CD14-positive monocyte (primary cell): Measurements from ENCODE around the gene NODAL. TPM values are rescaled to one million over a fixed set of nuclear protein-coding genes. Genes with fewer than 3 reads are reported as not detected.

Experiments
- DNase-seq, 3 donors: peaks; one replicate each; pipeline ENCODE4 v3.0.0-alpha.2; 2011 to 2022
- H2AFZ ChIP-seq: 2 replicates; pipeline ENCODE4 v1.6.0; 2012; ENCODE audit warnings: mild to moderate bottlenecking, low read depth, low read length, inconsistent platforms; ENCODE audit not compliant: insufficient read depth, poor library complexity, severe bottlenecking
- H3K27ac ChIP-seq, 2 donors: 1 replicate in 1 of 2; 2 replicates in 1 of 2; pipeline ENCODE4 v1.5.1; 2012 to 2013; ENCODE audit warnings: low read length in 2 of 2, control low read depth in 1 of 2, inconsistent platforms in 1 of 2, low read depth in 1 of 2, mild to moderate bottlenecking in 1 of 2
- H3K27me3 ChIP-seq, 2 donors: one replicate each; pipeline versions ENCODE4 v1.6.0 to v1.6.1; 2011 to 2013; ENCODE audit warnings: low read length in 2 of 2; ENCODE audit not compliant: control insufficient read depth in 2 of 2, insufficient read depth in 2 of 2
- H3K36me3 ChIP-seq, 2 donors: replicated peaks in 1 of 2; 1 replicate in 1 of 2; 2 replicates in 1 of 2; pipeline versions ENCODE4 v1.5.1 to v1.6.1; 2012 to 2013; ENCODE audit warnings: low read length in 2 of 2, control low read depth in 1 of 2, inconsistent platforms in 1 of 2, mild to moderate bottlenecking in 1 of 2; ENCODE audit not compliant: insufficient read depth in 2 of 2, control insufficient read depth in 1 of 2
- H3K4me1 ChIP-seq, 2 donors: 1 replicate in 1 of 2; 2 replicates in 1 of 2; pipeline versions ENCODE4 v1.5.1 to v1.6.1; 2012 to 2013; ENCODE audit warnings: low read length in 2 of 2, control low read depth in 1 of 2, inconsistent platforms in 1 of 2, mild to moderate bottlenecking in 1 of 2, moderate library complexity in 1 of 2; ENCODE audit not compliant: insufficient read depth in 2 of 2, control insufficient read depth in 1 of 2
- H3K4me2 ChIP-seq: replicated peaks from 2 replicates; pipeline ENCODE3; 2012; ENCODE audit warnings: low read length, moderate library complexity, mild to moderate bottlenecking; ENCODE audit not compliant: poor library complexity, severe bottlenecking; ENCODE audit errors: extremely low read depth
- H3K4me3 ChIP-seq, 3 experiments: fragments of 200-600 bp in 1 of 3; sonication (generic) in 1 of 3; replicated peaks in 1 of 3; 1 replicate in 2 of 3; 2 replicates in 1 of 3; pipeline ENCODE4 v1.5.1; 2011 to 2013; ENCODE audit warnings: low read length in 3 of 3, mild to moderate bottlenecking in 3 of 3, control low read depth in 2 of 3, low read depth in 2 of 3, inconsistent platforms in 1 of 3, moderate library complexity in 1 of 3
- H3K79me2 ChIP-seq: 2 replicates; pipeline ENCODE4 v1.6.0; 2012; ENCODE audit warnings: mild to moderate bottlenecking, control low read depth, inconsistent platforms, low read length, moderate library complexity; ENCODE audit not compliant: insufficient read depth
- H3K9ac ChIP-seq: 2 replicates; pipeline ENCODE4 v1.6.0; 2017; ENCODE audit warnings: low read length, mild to moderate bottlenecking; ENCODE audit not compliant: insufficient read depth, poor library complexity, severe bottlenecking
- H3K9me3 ChIP-seq, 2 donors: replicated peaks in 1 of 2; 1 replicate in 1 of 2; 2 replicates in 1 of 2; pipeline versions ENCODE4 v1.5.1 to v1.6.1; 2012 to 2013; ENCODE audit warnings: low read length in 2 of 2, control low read depth in 1 of 2; ENCODE audit not compliant: control insufficient read depth in 1 of 2, insufficient read depth in 1 of 2
- H4K20me1 ChIP-seq: 2 replicates; pipeline ENCODE4 v1.6.0; 2012; ENCODE audit warnings: mild to moderate bottlenecking, low read length, control low read depth, moderate library complexity; ENCODE audit not compliant: insufficient read depth
- H3K27ac Mint-ChIP-seq, 7 donors: one replicate each; pipeline ENCODE4 v1.8.0; 2020; ENCODE audit warnings: mild to moderate bottlenecking in 7 of 7, mixed read lengths in 7 of 7, moderate library complexity in 6 of 7, inconsistent platforms in 2 of 7
- H3K27me3 Mint-ChIP-seq, 3 donors: one replicate each; pipeline ENCODE4 v1.8.0; 2021 to 2022; ENCODE audit warnings: low read depth in 3 of 3, mild to moderate bottlenecking in 3 of 3, mixed read lengths in 3 of 3, moderate library complexity in 3 of 3, inconsistent platforms in 1 of 3
- H3K36me3 Mint-ChIP-seq, 2 donors: one replicate each; pipeline ENCODE4 v1.8.0; 2020; ENCODE audit warnings: mixed read lengths in 2 of 2, inconsistent platforms in 1 of 2, mild to moderate bottlenecking in 1 of 2
- H3K4me1 Mint-ChIP-seq: one replicate; pipeline ENCODE4 v1.8.0; 2020; ENCODE audit warnings: mild to moderate bottlenecking, mixed read lengths
- H3K4me3 Mint-ChIP-seq, 2 donors: one replicate each; pipeline ENCODE4 v1.8.0; 2020; ENCODE audit warnings: mild to moderate bottlenecking in 2 of 2, mixed read lengths in 2 of 2, moderate library complexity in 1 of 2
- H3K9me3 Mint-ChIP-seq, 7 donors: one replicate each; pipeline ENCODE4 v1.8.0; 2020 to 2022; ENCODE audit warnings: mixed read lengths in 7 of 7, mild to moderate bottlenecking in 6 of 7, moderate library complexity in 6 of 7, inconsistent platforms in 2 of 7
- WGBS: methylation state at CpG from one replicate; pipeline ENCODE4 v1.1.5; 2013; ENCODE audit warnings: missing lambda C conversion rate; ENCODE audit not compliant: insufficient coverage; 5-methylcytosine and 5-hydroxymethylcytosine counted together
- intact Hi-C, 2 donors: fragments of 100-400 bp; cut with micrococcal nuclease; formaldehyde crosslinking; loops; one replicate each; pipeline versions ENCODE4 v1.15.0 to v1.15.1; 2023
- polyA plus RNA-seq, 3 donors: library from polyadenylated mRNA; depleted of rRNA in 1 of 3; unstranded in 2 of 3; stranded (reverse) in 1 of 3; fragments of 300-500 nt in 2 of 3; fragments of >200 nt in 1 of 3; fragmentation: Illumina TruSeq in 2 of 3; gene quantifications; 1 replicate in 2 of 3; 2 replicates in 1 of 3; pipeline ENCODE4 v1.2.3, GENCODE V29; 2012 to 2021
- TF ChIP-seq, protein P1 (sequence below): fragments of 200-600 bp; IDR thresholded peaks from one replicate; pipeline ENCODE4 v1.8.0; 2022; ENCODE audit warnings: antibody characterized with exemption, mild to moderate bottlenecking

The NODAL gene
- polyA plus RNA-seq, 3 donors: not detected

DNA sequence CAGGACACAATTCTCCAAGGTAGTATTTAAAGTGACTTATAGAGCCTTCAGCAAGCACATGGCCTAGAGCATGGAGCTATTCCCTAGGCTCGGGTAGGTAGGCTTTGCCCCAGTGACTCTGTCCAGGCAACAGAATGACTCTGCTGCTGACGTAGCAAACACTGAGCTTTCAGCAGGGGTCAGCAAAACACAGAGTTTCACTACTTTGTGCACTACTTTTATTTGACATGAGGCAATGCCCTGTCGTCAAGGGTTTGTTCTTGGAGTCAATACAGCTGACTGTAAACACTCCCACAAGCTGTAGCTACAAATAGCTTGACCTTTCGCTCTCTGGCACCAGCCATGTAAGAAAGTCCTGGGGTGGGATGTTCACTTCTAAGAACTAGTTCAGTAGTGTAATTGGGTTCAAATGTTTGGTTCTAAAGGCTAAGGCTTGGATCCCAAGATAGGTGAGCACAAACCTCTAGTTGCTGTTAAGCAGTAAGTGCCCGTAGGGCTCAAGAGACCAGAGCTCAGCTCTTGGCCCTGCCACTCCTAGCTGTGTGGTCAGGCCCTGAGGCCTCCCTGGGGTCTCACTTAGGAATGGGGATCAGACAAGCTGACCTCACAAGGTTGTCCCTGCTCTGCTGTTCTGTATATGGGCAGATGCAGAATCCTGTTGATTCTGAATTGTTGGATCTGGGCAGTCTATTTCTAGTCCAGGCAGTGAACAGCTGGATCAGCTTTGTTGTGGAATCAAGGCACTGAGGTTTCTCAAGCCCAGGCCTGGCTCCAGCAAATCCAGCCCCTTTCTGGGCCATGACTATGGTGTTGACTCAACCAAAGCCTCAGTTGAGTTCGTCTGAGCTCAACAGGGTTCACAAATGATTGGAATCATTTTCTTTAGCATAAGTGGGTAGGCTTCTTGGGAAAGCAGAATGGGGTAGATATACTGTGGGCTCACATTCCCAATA lies 10.7 kb downstream of the NODAL start:
- H3K27me3 Mint-ChIP-seq: peaks cover 0 to 2% (median 0%) of the 10 kb centered on the region in 3 donors
- H3K36me3 Mint-ChIP-seq: peaks cover 40 to 52% of the 10 kb centered on the region in 2 donors
- peaks cover 0 to 2% (median 0%) of the 10 kb centered on the region in 7 donors for H3K9me3 Mint-ChIP-seq
- Histone ChIP-seq H3K9me3 (no peaks in the 10 kb centered on the region), H3K4me2 (no peak overlapping the region), H3K36me3 (peaks cover 36 to 60% of the 10 kb centered on the region in 2 donors), H3K9ac (no peak overlapping the region), H3K79me2 (no peaks in the 10 kb centered on the region), H3K27ac (no peak overlapping the region), H3K4me3 (no peak overlapping the region), H4K20me1 (peaks cover 53% of the 10 kb centered on the region), H2AFZ (no peak overlapping the region), H3K27me3 (no peaks in the 10 kb centered on the region), H3K4me1 (no peaks in the 10 kb centered on the region)
- peaks cover 12% of the 10 kb centered on the region for H3K4me1 Mint-ChIP-seq
- intact Hi-C loops: no loop called here
- H3K4me3 Mint-ChIP-seq: no peak overlapping the region
- no peak overlapping the region for H3K27ac Mint-ChIP-seq
- TF ChIP-seq, protein P1, sequence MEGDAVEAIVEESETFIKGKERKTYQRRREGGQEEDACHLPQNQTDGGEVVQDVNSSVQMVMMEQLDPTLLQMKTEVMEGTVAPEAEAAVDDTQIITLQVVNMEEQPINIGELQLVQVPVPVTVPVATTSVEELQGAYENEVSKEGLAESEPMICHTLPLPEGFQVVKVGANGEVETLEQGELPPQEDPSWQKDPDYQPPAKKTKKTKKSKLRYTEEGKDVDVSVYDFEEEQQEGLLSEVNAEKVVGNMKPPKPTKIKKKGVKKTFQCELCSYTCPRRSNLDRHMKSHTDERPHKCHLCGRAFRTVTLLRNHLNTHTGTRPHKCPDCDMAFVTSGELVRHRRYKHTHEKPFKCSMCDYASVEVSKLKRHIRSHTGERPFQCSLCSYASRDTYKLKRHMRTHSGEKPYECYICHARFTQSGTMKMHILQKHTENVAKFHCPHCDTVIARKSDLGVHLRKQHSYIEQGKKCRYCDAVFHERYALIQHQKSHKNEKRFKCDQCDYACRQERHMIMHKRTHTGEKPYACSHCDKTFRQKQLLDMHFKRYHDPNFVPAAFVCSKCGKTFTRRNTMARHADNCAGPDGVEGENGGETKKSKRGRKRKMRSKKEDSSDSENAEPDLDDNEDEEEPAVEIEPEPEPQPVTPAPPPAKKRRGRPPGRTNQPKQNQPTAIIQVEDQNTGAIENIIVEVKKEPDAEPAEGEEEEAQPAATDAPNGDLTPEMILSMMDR: no peak
- DNase-seq: no peak
- 83% methylated on average over 3 of the region's 6 CpGs for WGBS

DNA sequence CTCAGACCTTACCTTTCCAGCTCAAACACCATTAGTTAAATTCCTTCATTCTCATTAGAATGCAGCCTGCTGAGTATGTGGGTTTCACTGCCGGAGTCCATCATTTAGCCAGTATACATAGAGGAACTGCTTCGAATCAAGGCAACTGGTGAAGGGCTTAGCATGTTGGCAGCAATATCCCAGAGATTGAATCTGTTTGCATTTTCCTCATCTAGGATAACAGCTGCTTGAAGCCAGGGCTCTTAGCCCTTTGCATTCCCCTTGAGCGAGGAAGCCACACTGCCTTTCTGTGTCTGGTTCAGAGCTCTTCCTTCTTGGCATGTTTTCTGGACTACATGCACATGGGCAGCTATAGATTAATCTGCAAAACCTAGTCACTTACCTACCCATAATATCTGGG lies 14.7 kb downstream of the NODAL start:
- no peak for DNase-seq
- Histone ChIP-seq H3K36me3 (peaks cover 74 to 94% of the 10 kb centered on the region in 2 donors), H4K20me1 (peaks cover 82% of the 10 kb centered on the region), H3K9ac (no peak overlapping the region), H3K4me2 (no peak overlapping the region), H3K4me1 (no peaks in the 10 kb centered on the region), H3K4me3 (no peak overlapping the region), H2AFZ (no peak overlapping the region), H3K27me3 (no peaks in the 10 kb centered on the region), H3K9me3 (no peaks in the 10 kb centered on the region), H3K27ac (no peak overlapping the region), H3K79me2 (no peaks in the 10 kb centered on the region)
- TF ChIP-seq, protein P1: no peak
- H3K36me3 Mint-ChIP-seq: peaks cover 74 to 84% of the 10 kb centered on the region in 2 donors
- H3K4me3 Mint-ChIP-seq: no peak overlapping the region
- H3K27ac Mint-ChIP-seq: no peak overlapping the region
- WGBS: 100% methylated on average over 3 of the region's 3 CpGs
- H3K4me1 Mint-ChIP-seq: peaks cover under 1% of the 10 kb centered on the region
- intact Hi-C loops: no loop called here
- no peaks in the 10 kb centered on the region for H3K27me3 Mint-ChIP-seq
- no peaks in the 10 kb centered on the region for H3K9me3 Mint-ChIP-seq
